ENCODE data around the gene CALM1.

CALM1 gene

GRCh38 chr14:90440592-90440991 lies 43.8 kb downstream of the CALM1 start:
- DNase-seq (ENCODE audit: low read depth in 2 of 3, low spot score in 1 of 3): no peak

- DNase-seq (ENCODE audit: low read depth in 2 of 3, low spot score in 1 of 3): no peak
These were observed 45.6 kb downstream of the CALM1 start for GRCh38 chr14:90442388-90442787.

- no peak for DNase-seq (ENCODE audit: low read depth in 2 of 3, low spot score in 1 of 3)
These were observed 46.6 kb downstream of the CALM1 start for GRCh38 chr14:90443161-90444076.

DNA sequence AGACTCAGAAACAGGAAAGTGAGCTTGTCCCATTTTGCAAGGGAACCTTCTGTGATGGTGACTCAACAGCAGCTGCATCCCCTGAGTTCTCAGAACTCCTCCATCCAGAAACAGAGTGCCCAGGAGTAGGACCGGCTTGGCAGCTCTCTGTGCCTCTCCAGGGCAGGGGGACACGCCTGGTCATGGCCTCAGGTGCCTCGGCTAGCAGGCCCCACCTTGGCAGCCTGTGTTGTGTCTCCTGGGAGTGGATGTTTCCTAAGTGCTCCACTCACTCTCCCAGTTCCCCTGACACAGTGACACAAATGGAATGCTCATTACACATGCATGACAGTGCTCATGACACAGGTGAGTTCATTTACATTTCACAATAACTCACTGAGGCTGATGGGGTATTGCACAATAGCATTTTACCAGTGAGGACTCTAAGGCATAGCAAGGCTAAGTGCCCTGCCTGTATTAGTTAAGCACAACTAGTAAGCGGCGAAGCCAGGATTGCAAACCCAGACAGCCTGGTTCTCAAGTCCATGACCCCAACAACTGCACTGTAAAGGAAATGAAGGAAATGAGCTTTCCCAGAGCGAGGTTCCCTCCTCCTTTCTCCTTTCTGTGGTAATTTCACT lies 47.4 kb downstream of the CALM1 start:
- no peak for DNase-seq (ENCODE audit: low read depth in 2 of 3, low spot score in 1 of 3)

DNA sequence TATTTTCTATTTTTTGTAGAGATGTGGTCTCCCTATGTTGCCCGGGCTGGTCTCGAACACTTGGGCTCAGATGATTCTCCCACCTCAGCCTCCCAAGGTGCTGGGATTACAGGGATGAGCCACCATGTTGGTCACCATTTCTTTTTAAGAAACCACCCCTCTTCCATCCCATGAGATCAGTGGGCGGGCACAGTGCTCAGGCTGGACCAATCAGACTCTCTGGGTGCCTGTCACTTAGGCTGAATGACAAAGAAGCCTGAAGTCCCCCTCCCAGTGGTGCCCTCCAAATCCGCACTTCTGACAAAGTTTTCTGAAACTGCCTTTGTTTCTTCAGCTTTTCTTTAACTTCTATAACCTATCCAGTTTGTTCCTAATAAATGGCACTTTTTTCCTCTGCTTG lies 48.2 kb downstream of the CALM1 start:
- DNase-seq (ENCODE audit: low read depth in 2 of 3, low spot score in 1 of 3): no peak

- DNase-seq (ENCODE audit: low read depth in 2 of 3, low spot score in 1 of 3): no peak
These were observed 49.6 kb downstream of the CALM1 start for GRCh38 chr14:90446405-90446804.

DNA sequence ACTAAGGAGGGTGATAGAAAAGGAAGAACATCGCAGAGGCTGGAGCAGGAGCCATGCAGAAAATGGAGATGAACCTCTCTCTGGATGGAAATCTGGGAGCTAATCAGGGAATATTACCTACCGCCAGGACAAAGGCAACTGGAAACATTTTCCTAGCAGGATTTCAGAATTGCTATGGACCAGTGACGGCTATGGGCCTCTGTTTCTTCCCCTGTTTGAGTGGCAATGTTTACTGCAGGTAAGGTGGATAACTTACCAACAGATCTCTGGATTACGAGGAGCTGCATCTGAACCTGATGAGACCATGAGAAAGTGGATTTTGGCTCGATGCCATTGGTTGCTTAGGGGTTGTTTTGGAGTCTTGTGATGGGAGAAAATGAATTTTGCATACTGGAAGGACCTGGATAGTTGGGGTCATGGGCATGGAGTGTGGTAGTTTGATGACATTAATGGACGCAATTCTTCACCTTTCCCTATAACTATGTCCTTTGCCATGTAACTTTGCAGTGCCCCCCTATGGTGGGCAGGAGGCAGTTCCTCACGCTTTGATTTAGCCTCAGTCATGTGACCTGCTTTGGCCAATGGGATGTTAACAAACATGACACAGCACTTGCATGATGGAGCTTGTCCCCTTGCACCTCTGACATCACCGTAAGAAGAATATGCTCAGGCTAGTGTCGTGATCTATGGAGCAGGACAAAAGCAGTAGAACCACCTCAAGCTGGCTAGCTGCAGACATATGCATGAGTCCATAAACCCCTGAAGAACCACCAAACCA lies 51.1 kb downstream of the CALM1 start:
- DNase-seq (ENCODE audit: low read depth in 2 of 3, low spot score in 1 of 3): no peak

GRCh38 chr14:90449411-90449810 lies 52.6 kb downstream of the CALM1 start:
- no peak for DNase-seq (ENCODE audit: low read depth in 2 of 3, low spot score in 1 of 3)

GRCh38 chr14:90450151-90450550 lies 53.3 kb downstream of the CALM1 start:
- no peak for DNase-seq (ENCODE audit: low read depth in 2 of 3, low spot score in 1 of 3)

DNA sequence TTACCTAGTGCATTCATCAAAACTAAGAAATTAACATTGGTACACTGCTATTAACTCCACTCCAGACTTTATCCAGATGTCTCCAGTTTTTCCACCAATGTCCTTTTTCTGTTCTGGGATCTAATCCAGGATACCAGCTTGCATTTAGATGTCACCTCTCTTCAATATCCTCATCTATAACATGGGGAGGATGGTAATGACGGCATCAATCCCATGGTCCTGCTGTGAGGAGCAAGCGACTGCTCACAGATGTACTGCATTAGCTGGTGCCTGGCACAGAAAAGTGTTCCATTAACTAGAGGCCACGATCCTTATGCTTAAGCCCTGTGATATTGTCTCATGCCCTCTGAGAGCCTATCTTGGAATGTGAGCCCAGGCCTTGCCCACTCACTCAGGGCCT lies 53.8 kb downstream of the CALM1 start:
- DNase-seq (ENCODE audit: low read depth in 2 of 3, low spot score in 1 of 3): no peak

- DNase-seq (ENCODE audit: low read depth in 2 of 3, low spot score in 1 of 3): no peak
These were observed 54.6 kb downstream of the CALM1 start for GRCh38 chr14:90451443-90451842.

GRCh38 chr14:90451961-90452360 lies 55.1 kb downstream of the CALM1 start:
- no peak for DNase-seq (ENCODE audit: low read depth in 2 of 3, low spot score in 1 of 3)

DNA sequence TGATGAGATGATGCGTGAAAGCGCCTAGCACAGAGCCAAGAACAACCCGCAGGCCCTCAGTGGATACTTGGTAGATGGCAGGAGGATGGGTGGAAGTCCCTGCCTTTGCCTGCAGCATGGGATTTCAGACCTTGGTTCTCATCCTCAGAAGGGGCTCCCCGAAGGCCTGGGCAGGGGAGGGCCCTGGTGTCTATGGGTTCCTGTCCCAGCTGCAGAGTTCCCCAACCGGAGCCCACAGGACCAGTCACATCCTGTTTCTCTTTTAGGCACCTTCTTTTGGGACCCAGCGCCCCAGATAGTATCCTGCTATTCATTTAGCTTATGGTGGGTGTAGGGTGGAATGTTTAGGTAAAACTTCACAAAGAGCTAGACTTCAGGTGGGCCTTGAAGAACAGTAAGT lies 55.5 kb downstream of the CALM1 start:
- no peak for DNase-seq (ENCODE audit: low read depth in 2 of 3, low spot score in 1 of 3)

DNA sequence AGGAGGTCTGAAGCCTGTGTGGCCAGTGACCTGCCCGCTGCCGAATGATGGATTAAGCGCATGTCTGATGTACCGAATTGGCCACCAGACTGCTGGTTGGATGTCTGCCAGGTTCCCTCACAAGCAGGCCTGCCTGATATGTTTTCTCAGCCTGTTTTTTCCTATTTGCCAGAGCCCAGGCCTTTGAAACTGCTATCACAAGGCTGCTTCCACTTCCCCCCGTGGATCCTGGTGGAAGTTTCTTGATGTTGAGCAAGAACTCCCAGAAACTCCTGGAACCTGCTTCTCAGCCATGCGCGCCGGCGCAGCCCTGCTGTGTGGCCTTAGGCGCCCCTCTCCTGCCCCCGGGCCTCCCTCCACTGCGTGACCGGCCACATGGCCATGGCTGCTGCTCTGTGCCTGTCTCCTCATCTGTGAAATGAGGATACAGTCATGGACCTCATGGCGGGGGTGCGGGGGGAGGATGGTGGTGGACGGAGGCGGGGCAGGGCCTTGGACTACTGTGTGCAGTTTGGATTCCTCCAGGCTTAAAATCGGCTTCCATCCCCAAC lies 56.6 kb downstream of the CALM1 start:
- no peak for DNase-seq (ENCODE audit: low read depth in 2 of 3, low spot score in 1 of 3)

- DNase-seq (ENCODE audit: low read depth in 2 of 3, low spot score in 1 of 3): no peak
These were observed 57.5 kb downstream of the CALM1 start for GRCh38 chr14:90454041-90455000.

DNA sequence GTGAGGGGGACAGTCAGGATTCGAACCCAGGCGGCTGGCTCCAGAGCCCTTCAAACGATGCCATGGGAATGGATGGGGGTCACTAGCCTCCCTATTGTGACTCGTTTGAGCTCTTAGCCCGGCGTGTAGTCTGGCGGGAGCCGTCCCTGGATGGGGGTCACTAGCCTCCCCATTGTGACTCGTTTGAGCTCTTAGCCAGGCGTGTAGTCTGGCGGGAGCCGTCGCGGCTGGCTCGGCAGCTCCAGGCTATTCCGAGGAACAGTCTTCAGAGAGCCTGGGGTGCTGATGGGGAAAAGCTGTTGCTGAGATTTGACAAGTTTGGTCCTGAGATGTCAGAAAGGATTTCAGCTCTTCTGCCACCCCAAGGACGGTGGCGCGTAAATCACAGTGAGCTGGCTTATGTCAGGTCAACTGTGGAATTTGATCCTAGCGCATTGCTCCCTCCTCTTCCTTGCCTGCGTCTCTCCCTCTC lies 58.3 kb downstream of the CALM1 start:
- no peak for DNase-seq (ENCODE audit: low read depth in 2 of 3, low spot score in 1 of 3)

DNA sequence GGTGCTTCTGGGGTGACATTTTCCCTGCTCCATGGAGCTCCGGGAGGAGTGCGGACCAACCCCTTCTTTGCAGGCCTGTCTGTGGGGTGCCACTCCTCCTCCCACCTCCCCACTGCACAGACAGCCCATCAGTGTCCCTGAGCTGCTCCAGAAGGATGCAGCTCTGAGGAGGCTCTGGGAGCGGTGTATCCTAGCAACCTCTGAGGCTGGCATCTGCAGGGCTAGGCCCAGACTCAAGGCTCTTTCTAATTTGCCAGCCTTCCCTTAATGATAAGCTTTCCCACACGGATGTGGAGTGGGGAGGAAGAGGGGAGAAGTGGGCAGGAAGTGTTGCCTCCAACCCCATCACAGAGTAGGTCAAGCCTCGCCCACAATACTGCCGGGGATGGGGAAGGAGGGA lies 59.7 kb downstream of the CALM1 start:
- DNase-seq (ENCODE audit: low read depth in 2 of 3, low spot score in 1 of 3): no peak

DNA sequence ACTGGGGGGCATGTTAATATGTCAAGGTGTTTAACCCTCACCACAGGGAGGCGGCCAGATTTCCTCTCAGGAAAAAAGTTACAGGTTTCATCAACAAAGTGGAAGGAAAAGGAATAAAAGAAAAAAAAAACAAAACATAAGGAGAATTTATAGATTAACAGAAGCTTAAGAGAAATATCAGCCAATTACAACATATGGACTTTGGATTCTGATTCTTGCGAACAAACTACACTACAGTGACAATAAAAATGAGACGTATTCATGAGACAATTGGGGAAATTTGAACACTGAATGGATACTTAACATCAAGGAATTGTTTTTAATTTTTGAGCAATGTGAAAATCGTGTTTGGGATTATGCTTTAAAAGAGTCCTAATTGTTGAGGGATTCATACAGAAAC lies 60.4 kb downstream of the CALM1 start:
- no peak for DNase-seq (ENCODE audit: low read depth in 2 of 3, low spot score in 1 of 3)

Measured in stimulated activated CD4-positive, alpha-beta T cell treated with anti-CD3 and anti-CD28 coated beads, Interleukin-12 subunit alpha, Interleukin-12 subunit beta, amount 100 ng/mL, for 48 hours (primary cell).